ENCODE measurements around the gene SAP30BP. TPM values are rescaled to one million over a fixed set of nuclear protein-coding genes. Genes with fewer than 3 reads are reported as not detected.

Gene SAP30BP
- total RNA-seq (100 to 1,000 TPM; 124 to 191 (median 128) TPM), total RNA-seq (80.9 to 177 (median 119) reads per million in 29 experiments)
- 93.1 TPM for total RNA-seq (2013)

- peaks cover 7 to 49% of the 10 kb centered on the region in 2 donors for H3K36me3 ChIP-seq (ENCODE audit: control insufficient read depth in 2 of 2, extremely low read depth in 1 of 2, insufficient read depth in 1 of 2, low read length in 1 of 2)
- CTCF ChIA-PET = interaction anchor here (0.6 to 2.2 kb wide), 8 partner anchors 9 to 238 kb away, joined by 3 to 8 read pairs (median 4); partner anchors contain the start of gene MRPL38 (in 1 of the 2)
- no peaks in the 10 kb centered on the region for H3K27me3 ChIP-seq (replicated peaks in 1 of 2; ENCODE audit: control insufficient read depth in 2 of 2, extremely low read depth in 1 of 2, insufficient read depth in 2 of 2, low read length in 1 of 2)
- H3K4me3 ChIP-seq (ENCODE audit: control insufficient read depth in 1 of 2, extremely low read depth in 1 of 2, low read length in 1 of 2) = peak within 1 kb of the TSS; percentile 95 to 99
- H3K9me3 Mint-ChIP-seq = no peaks in the 10 kb centered on the region
- under 1% methylated on average over 50 of the region's 55 CpGs for WGBS (ENCODE audit: insufficient coverage)
- DNase-seq (peak; percentile 90 to 99 (median 97)), ATAC-seq (replicated peaks in 1 of 4) (peak; percentile 100)
- POLR2A ChIA-PET = interaction anchor here (0.7 to 1.4 kb wide), 4 partner anchors 22 to 378 kb away, joined by 3 to 4 read pairs (median 3); partner anchors contain the start of gene SLC25A19 (in 1 of the 2)
- no peaks in the 10 kb centered on the region for H3K27me3 Mint-ChIP-seq
- H3K9me3 ChIP-seq = no peaks in the 10 kb centered on the region
- H3K4me3 Mint-ChIP-seq = peak within 1 kb of the TSS in 2 of 3 donors; percentile 54 to 63
- peaks cover 34% of the 10 kb centered on the region for H3K36me3 Mint-ChIP-seq
- peaks cover 21 to 24% (median 23%) of the 10 kb centered on the region in 3 donors for H3K4me1 Mint-ChIP-seq
- H3K4me1 ChIP-seq (ENCODE audit: control insufficient read depth in 1 of 2, extremely low read depth in 1 of 2, insufficient read depth in 2 of 2, low read length in 2 of 2) = peaks cover 14 to 19% of the 10 kb centered on the region in 2 experiments
- H3K27ac Mint-ChIP-seq = no peak within 1 kb of the TSS
- peak within 1 kb of the TSS; percentile 88 for H3K27ac ChIP-seq (ENCODE audit: low read length)
These were observed at the start of gene SAP30BP, which contains the start of gene RECQL5 for GRCh38 chr17:75666959-75667790. TSS of gene SAP30BP (plus strand) at chr17:75667338. CDS start at chr17:75667373, 35 bp downstream. TSS of gene RECQL5 (minus strand) at chr17:75667154. CDS start at chr17:75666557, 597 bp downstream.

DNA sequence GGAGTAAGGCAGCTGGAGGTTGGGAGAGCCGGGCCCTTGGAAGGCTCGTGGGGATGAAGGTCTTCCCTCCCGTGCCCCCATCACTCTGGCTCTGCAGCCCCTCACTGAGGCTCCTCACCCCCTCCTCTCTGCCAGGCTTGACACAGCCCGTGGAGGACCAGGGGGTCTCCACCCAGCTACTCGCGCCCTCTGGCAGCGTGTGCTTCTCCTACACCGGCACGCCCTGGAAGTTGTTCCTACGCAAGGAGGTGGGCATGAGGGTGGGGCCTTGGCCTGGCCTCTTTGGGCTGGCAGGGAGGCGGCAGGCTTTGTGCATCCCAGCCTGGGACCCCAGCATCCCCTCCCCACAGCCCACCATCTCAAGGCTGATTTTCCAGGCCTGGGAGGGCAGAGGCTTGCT, 49.5 kb upstream of the SAP30BP start:
- no peak overlapping the region for H3K4me3 Mint-ChIP-seq
- H3K27me3 Mint-ChIP-seq = no peaks in the 10 kb centered on the region
- H3K4me3 ChIP-seq (ENCODE audit: control insufficient read depth in 1 of 2, extremely low read depth in 1 of 2, low read length in 1 of 2) = no peak overlapping the region
- ChIA-PET POLR2A (no interaction called here), CTCF (interaction anchor here in 1 of 2 donors (1.1 kb wide), 1 partner anchor 16 kb away, joined by 3 read pairs; the partner anchor contains the start of gene SMIM5)
- no peak overlapping the region for H3K27ac ChIP-seq (ENCODE audit: low read length)
- H3K36me3 Mint-ChIP-seq = no peaks in the 10 kb centered on the region
- 83% methylated on average over 2 of the region's 11 CpGs for WGBS (ENCODE audit: insufficient coverage)
- H3K27me3 ChIP-seq (replicated peaks in 1 of 2; ENCODE audit: control insufficient read depth in 2 of 2, extremely low read depth in 1 of 2, insufficient read depth in 2 of 2, low read length in 1 of 2) = peaks cover 0 to 21% of the 10 kb centered on the region in 2 experiments
- H3K9me3 Mint-ChIP-seq = no peaks in the 10 kb centered on the region
- H3K4me1 Mint-ChIP-seq = peaks cover 0 to 6% (median 0%) of the 10 kb centered on the region in 3 donors
- H3K36me3 ChIP-seq (ENCODE audit: control insufficient read depth in 2 of 2, extremely low read depth in 1 of 2, insufficient read depth in 1 of 2, low read length in 1 of 2) = peaks cover 13 to 37% of the 10 kb centered on the region in 2 donors
- H3K9me3 ChIP-seq = no peaks in the 10 kb centered on the region
- no peaks in the 10 kb centered on the region for H3K4me1 ChIP-seq (ENCODE audit: control insufficient read depth in 1 of 2, extremely low read depth in 1 of 2, insufficient read depth in 2 of 2, low read length in 2 of 2)
- no peak for DNase-seq
- no peak overlapping the region for H3K27ac Mint-ChIP-seq
- ATAC-seq (replicated peaks in 1 of 4) = no peak

GRCh38 chr17:75619506-75620431, 47.4 kb upstream of the SAP30BP start:
- Mint-ChIP-seq H3K36me3 (no peaks in the 10 kb centered on the region), H3K4me3 (no peak overlapping the region), H3K27me3 (no peaks in the 10 kb centered on the region), H3K27ac (no peak overlapping the region), H3K9me3 (no peaks in the 10 kb centered on the region), H3K4me1 (peaks cover 0 to 6% (median 0%) of the 10 kb centered on the region in 3 donors)
- H3K36me3 ChIP-seq (ENCODE audit: control insufficient read depth in 2 of 2, extremely low read depth in 1 of 2, insufficient read depth in 1 of 2, low read length in 1 of 2) = peaks cover 12 to 27% of the 10 kb centered on the region in 2 donors
- ATAC-seq (replicated peaks in 1 of 4) = peak in 1 of 4 experiments; percentile 23
- POLR2A ChIA-PET = no interaction called here
- peaks cover 0 to 21% of the 10 kb centered on the region in 2 experiments for H3K27me3 ChIP-seq (replicated peaks in 1 of 2; ENCODE audit: control insufficient read depth in 2 of 2, extremely low read depth in 1 of 2, insufficient read depth in 2 of 2, low read length in 1 of 2)
- CTCF ChIA-PET = interaction anchor here in 1 of 2 donors (0.6 kb wide), 1 partner anchor 128 kb away, joined by 10 read pairs; no protein-coding TSS in a partner anchor
- H3K4me3 ChIP-seq (ENCODE audit: control insufficient read depth in 1 of 2, extremely low read depth in 1 of 2, low read length in 1 of 2) = no peak overlapping the region
- no peaks in the 10 kb centered on the region for H3K9me3 ChIP-seq
- no peaks in the 10 kb centered on the region for H3K4me1 ChIP-seq (ENCODE audit: control insufficient read depth in 1 of 2, extremely low read depth in 1 of 2, insufficient read depth in 2 of 2, low read length in 2 of 2)
- WGBS (ENCODE audit: insufficient coverage) = 86% methylated on average over 31 of the region's 36 CpGs
- no peak overlapping the region for H3K27ac ChIP-seq (ENCODE audit: low read length)
- DNase-seq = peak in 2 of 35 experiments; percentile 4 to 21

GRCh38 chr17:75621489-75621888, 45.6 kb upstream of the SAP30BP start:
- H3K36me3 ChIP-seq (ENCODE audit: control insufficient read depth in 2 of 2, extremely low read depth in 1 of 2, insufficient read depth in 1 of 2, low read length in 1 of 2) = peaks cover 11 to 33% of the 10 kb centered on the region in 2 donors

DNA sequence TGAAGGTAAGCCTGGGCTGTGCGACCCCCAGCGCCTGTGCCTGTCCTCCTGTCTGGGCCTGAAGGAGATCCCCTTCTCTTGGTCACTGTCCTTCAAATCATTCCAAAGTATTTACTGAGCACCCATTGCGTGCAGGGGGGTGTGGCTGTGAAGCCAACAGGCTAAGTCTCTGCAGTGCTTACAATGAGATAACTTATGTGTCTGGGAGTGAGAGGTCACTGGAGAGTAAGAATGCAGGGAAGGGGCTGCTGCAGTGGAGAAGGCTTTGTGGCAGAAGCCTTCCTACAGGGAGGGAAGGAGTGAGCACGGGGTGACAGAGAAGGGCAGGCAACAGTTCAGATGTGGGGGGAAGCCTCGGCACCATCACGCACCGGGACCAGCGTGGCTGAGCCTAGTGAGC, 45.1 kb upstream of the SAP30BP start:
- H3K27me3 ChIP-seq (replicated peaks in 1 of 2; ENCODE audit: control insufficient read depth in 2 of 2, extremely low read depth in 1 of 2, insufficient read depth in 2 of 2, low read length in 1 of 2) = peaks cover 0 to 10% of the 10 kb centered on the region in 2 experiments
- H3K27ac ChIP-seq (ENCODE audit: low read length) = no peak overlapping the region
- Mint-ChIP-seq H3K27me3 (no peaks in the 10 kb centered on the region), H3K4me1 (peaks cover 0 to 6% (median 0%) of the 10 kb centered on the region in 3 donors), H3K27ac (no peak overlapping the region), H3K4me3 (no peak overlapping the region), H3K9me3 (no peaks in the 10 kb centered on the region), H3K36me3 (no peaks in the 10 kb centered on the region)
- H3K9me3 ChIP-seq = no peaks in the 10 kb centered on the region
- ATAC-seq (replicated peaks in 1 of 4) (no peak), DNase-seq (no peak)
- no peak overlapping the region for H3K4me3 ChIP-seq (ENCODE audit: control insufficient read depth in 1 of 2, extremely low read depth in 1 of 2, low read length in 1 of 2)
- no peaks in the 10 kb centered on the region for H3K4me1 ChIP-seq (ENCODE audit: control insufficient read depth in 1 of 2, extremely low read depth in 1 of 2, insufficient read depth in 2 of 2, low read length in 2 of 2)
- POLR2A ChIA-PET = no interaction called here
- CTCF ChIA-PET = no interaction called here
- H3K36me3 ChIP-seq (ENCODE audit: control insufficient read depth in 2 of 2, extremely low read depth in 1 of 2, insufficient read depth in 1 of 2, low read length in 1 of 2) = peaks cover 7 to 33% of the 10 kb centered on the region in 2 donors
- 94% methylated on average over 6 of the region's 8 CpGs for WGBS (ENCODE audit: insufficient coverage)

More at GRCh38 chr17:75621489-75621888, 45.6 kb upstream of the SAP30BP start:
- Mint-ChIP-seq H3K27ac (no peak overlapping the region), H3K36me3 (no peaks in the 10 kb centered on the region), H3K4me3 (no peak overlapping the region), H3K27me3 (no peaks in the 10 kb centered on the region), H3K9me3 (no peaks in the 10 kb centered on the region), H3K4me1 (peaks cover 0 to 6% (median 0%) of the 10 kb centered on the region in 3 donors)
- 71% methylated on average over 1 of the region's 4 CpGs for whole genome bisulfite sequencing (ENCODE audit: insufficient coverage)
- Histone ChIP-seq H3K9me3 (no peaks in the 10 kb centered on the region), H3K4me1 (ENCODE audit: control insufficient read depth in 1 of 2, extremely low read depth in 1 of 2, insufficient read depth in 2 of 2, low read length in 2 of 2) (no peaks in the 10 kb centered on the region), H3K27me3 (replicated peaks in 1 of 2; ENCODE audit: control insufficient read depth in 2 of 2, extremely low read depth in 1 of 2, insufficient read depth in 2 of 2, low read length in 1 of 2) (peaks cover 0 to 14% of the 10 kb centered on the region in 2 experiments), H3K27ac (ENCODE audit: low read length) (no peak overlapping the region), H3K4me3 (ENCODE audit: control insufficient read depth in 1 of 2, extremely low read depth in 1 of 2, low read length in 1 of 2) (no peak overlapping the region)
- POLR2A ChIA-PET = no interaction called here
- no peak for DNase-seq
- CTCF ChIA-PET = no interaction called here
- ATAC-seq (replicated peaks in 1 of 4) = no peak

Measured in T-cell (primary cell).